HEK293T (cell line): ENCODE results near the gene PDPK1.

ENCODE experiments used
- FOXK2 ChIP-seq: fragments of 450-650 bp; IDR thresholded peaks from 2 replicates; pipeline ENCODE4 v1.6.1; 2016; ENCODE audit warnings: mild to moderate bottlenecking
- PKNOX1 ChIP-seq: fragments of 450-650 bp; IDR thresholded peaks from 2 replicates; pipeline ENCODE4 v1.6.1; 2016
- SP1 ChIP-seq: fragments of 450-650 bp; IDR thresholded peaks from 2 replicates; pipeline ENCODE4 v1.6.1; 2017
- SUZ12 ChIP-seq: fragments of 450-650 bp; IDR thresholded peaks from 2 replicates; pipeline ENCODE4 v1.6.1; 2016; ENCODE audit warnings: mild to moderate bottlenecking

- TF ChIP-seq FOXK2 = no peak
- TF ChIP-seq SP1 = no peak
- TF ChIP-seq SUZ12 = no peak
- TF ChIP-seq PKNOX1 = no peak
These were observed 7.0 kb upstream of the PDPK1 start for GRCh38 chr16:2530629-2531318.
